Right forelimb (tissue), 1 donor: ENCODE results near the gene HOXC12.

Experiments used
- DNase-seq: peaks from one replicate; pipeline ENCODE4 v3.0.0-alpha.2; 2018

HOXC12 gene

GRCh38 chr12:53973236-53974042, 18.7 kb downstream of the HOXC12 start:
- no peak for DNase-seq

GRCh38 chr12:53974084-53975063, 19.7 kb downstream of the HOXC12 start, which contains the start of gene HOTAIR:
Gene HOTAIR (minus strand): TSS chr12:53974954.
- no peak for DNase-seq

- DNase-seq, result no peak
These were observed 20.4 kb downstream of the HOXC12 start for GRCh38 chr12:53975064-53975471.

GRCh38 chr12:53975479-53976152, 20.9 kb downstream of the HOXC12 start:
- DNase-seq, result no peak

GRCh38 chr12:53976172-53976822, 21.6 kb downstream of the HOXC12 start:
- no peak for DNase-seq

GRCh38 chr12:53976823-53977595, 22.3 kb downstream of the HOXC12 start:
- no peak for DNase-seq

- no peak for DNase-seq
These were observed 23.1 kb downstream of the HOXC12 start for GRCh38 chr12:53977596-53978445.

GRCh38 chr12:53978477-53979356, 24.0 kb downstream of the HOXC12 start:
- no peak for DNase-seq

- no peak for DNase-seq
These were observed 25.6 kb downstream of the HOXC12 start for GRCh38 chr12:53980104-53980801.

- no peak for DNase-seq
These were observed 26.2 kb downstream of the HOXC12 start for GRCh38 chr12:53980802-53981496.

- DNase-seq, result no peak
These were observed 27.2 kb downstream of the HOXC12 start for GRCh38 chr12:53981634-53982565.

GRCh38 chr12:53982648-53983567, 28.2 kb downstream of the HOXC12 start:
- no peak for DNase-seq

GRCh38 chr12:53983568-53983949, 28.9 kb downstream of the HOXC12 start:
- no peak for DNase-seq

- DNase-seq, result no peak
These were observed 29.4 kb downstream of the HOXC12 start for GRCh38 chr12:53983950-53984572.

- peak; percentile 88 for DNase-seq
These were observed 30.4 kb downstream of the HOXC12 start, which contains the start of gene HOXC10 for GRCh38 chr12:53984901-53985691. Gene HOXC10 (plus strand): TSS chr12:53985146. CDS start chr12:53985260, 114 bp downstream.
